Measurements from ENCODE around the gene COX10. TPM values are rescaled to one million over a fixed set of nuclear protein-coding genes. Genes with fewer than 3 reads are reported as not detected.

The COX10 gene
- total RNA-seq, 2 experiments from 2014 or later: 26.0 to 28.6 TPM

DNA sequence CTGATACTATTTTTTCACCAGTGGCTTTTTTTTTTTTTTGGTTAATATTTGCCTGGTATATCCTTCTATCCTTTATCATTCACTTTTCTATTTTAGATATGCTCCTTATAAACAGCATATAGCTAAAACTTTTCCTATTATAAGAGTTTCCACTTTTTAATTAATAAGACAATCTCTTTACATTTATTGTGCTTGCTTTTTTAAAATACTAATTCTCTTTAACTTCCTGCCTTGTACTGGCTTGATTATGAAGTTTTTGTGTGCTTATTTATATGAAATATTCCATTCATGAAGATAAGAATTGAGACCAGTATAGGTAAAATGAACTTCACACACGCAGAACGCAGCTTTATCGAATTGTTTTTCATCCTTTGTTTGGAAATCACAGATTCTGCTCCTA is 176.3 kb downstream of the COX10 start:
- ATAC-seq (no peak), DNase-seq (no peak)
- H3K27ac Mint-ChIP-seq: no peak overlapping the region
- H3K9me3 Mint-ChIP-seq: no peaks in the 10 kb centered on the region
- CTCF ChIA-PET: interaction anchor here (4.0 kb wide), 1 partner anchor 33 kb away, joined by 15 read pairs; no protein-coding TSS in a partner anchor
- intact Hi-C loops (cut with micrococcal nuclease): no loop called here
- no peaks in the 10 kb centered on the region for H3K36me3 Mint-ChIP-seq (ENCODE audit: low read depth)
- POLR2A ChIA-PET: no interaction called here
- H3K4me3 Mint-ChIP-seq: no peak overlapping the region
- H3K27me3 Mint-ChIP-seq: peaks cover 2% of the 10 kb centered on the region
- TF ChIP-seq, protein P1, sequence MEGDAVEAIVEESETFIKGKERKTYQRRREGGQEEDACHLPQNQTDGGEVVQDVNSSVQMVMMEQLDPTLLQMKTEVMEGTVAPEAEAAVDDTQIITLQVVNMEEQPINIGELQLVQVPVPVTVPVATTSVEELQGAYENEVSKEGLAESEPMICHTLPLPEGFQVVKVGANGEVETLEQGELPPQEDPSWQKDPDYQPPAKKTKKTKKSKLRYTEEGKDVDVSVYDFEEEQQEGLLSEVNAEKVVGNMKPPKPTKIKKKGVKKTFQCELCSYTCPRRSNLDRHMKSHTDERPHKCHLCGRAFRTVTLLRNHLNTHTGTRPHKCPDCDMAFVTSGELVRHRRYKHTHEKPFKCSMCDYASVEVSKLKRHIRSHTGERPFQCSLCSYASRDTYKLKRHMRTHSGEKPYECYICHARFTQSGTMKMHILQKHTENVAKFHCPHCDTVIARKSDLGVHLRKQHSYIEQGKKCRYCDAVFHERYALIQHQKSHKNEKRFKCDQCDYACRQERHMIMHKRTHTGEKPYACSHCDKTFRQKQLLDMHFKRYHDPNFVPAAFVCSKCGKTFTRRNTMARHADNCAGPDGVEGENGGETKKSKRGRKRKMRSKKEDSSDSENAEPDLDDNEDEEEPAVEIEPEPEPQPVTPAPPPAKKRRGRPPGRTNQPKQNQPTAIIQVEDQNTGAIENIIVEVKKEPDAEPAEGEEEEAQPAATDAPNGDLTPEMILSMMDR (IDR thresholded peaks at IDR 0.05): no peak
- no peaks in the 10 kb centered on the region for H3K4me1 Mint-ChIP-seq (ENCODE audit: low read depth)

Other genes with a start within 250 kb of the COX10 start
- not detected for gene CDRT15, start 167.4 kb downstream of the COX10 start, total RNA-seq
- 1 to 10 TPM; 4.9 to 5.1 TPM for gene HS3ST3B1, start 231.6 kb downstream of the COX10 start, total RNA-seq

Data from activated CD8-positive, alpha-beta T cell treated with anti-CD3 and anti-CD28 coated beads for 36 hours (primary cell).